Effector memory CD4-positive, alpha-beta T cell (primary cell): Measurements from ENCODE around the gene ASAP3.

ENCODE experiments used
- DNase-seq, 3 donors: peaks; one replicate each; pipeline ENCODE4 v3.0.0-alpha.2; 2020
- H3K27ac ChIP-seq: 2 replicates; pipeline ENCODE4 v1.7.0; 2013; ENCODE audit warnings: mild to moderate bottlenecking, low read length, moderate library complexity; ENCODE audit not compliant: insufficient read depth, poor library complexity, severe bottlenecking
- H3K27me3 ChIP-seq: replicated peaks from 2 replicates; pipeline ENCODE4 v1.7.0; 2013; ENCODE audit warnings: mild to moderate bottlenecking, low read length; ENCODE audit not compliant: insufficient read depth, control insufficient read depth, poor library complexity, severe bottlenecking
- H3K36me3 ChIP-seq: 2 replicates; pipeline ENCODE4 v1.7.0; 2013; ENCODE audit warnings: mild to moderate bottlenecking, low read length, moderate library complexity; ENCODE audit not compliant: control insufficient read depth, insufficient read depth
- H3K4me1 ChIP-seq: 2 replicates; pipeline ENCODE4 v1.7.0; 2013; ENCODE audit warnings: low read length, mild to moderate bottlenecking; ENCODE audit not compliant: control insufficient read depth, insufficient read depth, poor library complexity, severe bottlenecking
- H3K4me3 ChIP-seq: 2 replicates; pipeline ENCODE4 v1.7.0; 2013; ENCODE audit warnings: low read length, low read depth, mild to moderate bottlenecking; ENCODE audit not compliant: insufficient read depth, poor library complexity, severe bottlenecking
- H3K9me3 ChIP-seq: 2 replicates; pipeline ENCODE4 v1.7.0; 2013; ENCODE audit warnings: mild to moderate bottlenecking, low read length, moderate library complexity; ENCODE audit not compliant: control insufficient read depth

Gene ASAP3

DNA sequence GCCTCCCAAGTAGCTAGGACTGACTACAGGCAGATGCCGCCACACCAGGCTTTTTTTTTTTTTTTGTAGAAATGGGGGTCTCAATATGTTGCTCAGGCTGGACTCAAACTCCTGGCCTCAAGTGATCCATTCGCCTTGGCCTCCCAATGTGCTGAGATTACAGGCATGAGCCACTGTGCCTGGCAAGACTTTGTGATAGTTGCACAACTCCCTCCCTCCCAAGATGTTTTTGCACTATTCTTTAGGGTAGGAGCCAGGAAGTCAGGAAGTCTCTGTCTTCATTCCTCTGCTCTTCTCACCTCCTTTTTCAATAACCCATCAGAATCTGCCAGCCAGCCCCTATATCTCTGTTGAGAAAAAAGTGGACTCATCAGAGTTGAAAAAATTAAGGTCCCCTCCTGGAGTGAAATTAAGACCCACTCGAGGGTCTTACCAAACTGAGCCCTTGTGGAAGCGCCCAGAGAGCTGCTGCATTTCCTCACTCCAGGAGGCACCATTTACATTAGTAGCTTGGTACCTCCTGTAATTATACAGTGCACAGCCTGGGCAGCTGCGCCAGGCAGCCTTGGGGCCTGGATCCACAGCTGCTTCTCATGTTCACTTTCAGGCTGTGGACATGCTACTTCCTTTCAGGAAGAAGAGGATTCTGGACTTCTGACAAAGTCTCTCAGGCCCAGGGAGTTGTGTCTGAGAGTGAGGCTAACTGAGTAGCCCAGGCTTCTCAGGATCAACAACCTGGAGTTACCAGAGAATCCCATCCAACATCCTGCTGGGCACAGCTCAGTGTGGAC, 83.5 kb downstream of the ASAP3 start:
- Histone ChIP-seq H3K4me1 (peaks cover 5% of the 10 kb centered on the region), H3K27me3 (no peaks in the 10 kb centered on the region), H3K27ac (no peak overlapping the region), H3K4me3 (no peak overlapping the region), H3K9me3 (no peaks in the 10 kb centered on the region), H3K36me3 (peaks cover 4% of the 10 kb centered on the region)
- DNase-seq: no peak

DNA sequence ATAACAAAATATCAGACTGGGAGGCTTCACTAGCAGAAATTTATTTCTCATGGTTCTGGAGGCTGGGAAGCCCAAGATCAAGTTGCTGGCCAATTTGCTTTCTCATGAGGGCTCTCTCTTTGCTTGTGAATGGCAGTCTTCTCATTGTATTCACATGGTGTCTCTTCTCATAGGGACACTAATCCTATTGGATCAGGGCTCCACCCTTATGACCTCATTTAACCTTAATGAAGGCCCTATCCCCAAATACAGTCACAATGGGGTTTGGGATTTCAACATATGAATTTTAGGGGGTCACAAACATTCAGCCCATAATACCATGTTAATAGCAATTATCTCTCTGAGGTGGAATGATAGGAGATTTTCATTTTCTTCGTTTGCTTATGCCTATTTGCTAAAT, 84.8 kb downstream of the ASAP3 start:
- H3K27me3 ChIP-seq: no peaks in the 10 kb centered on the region
- no peak for DNase-seq
- H3K27ac ChIP-seq: no peak overlapping the region
- peaks cover 5% of the 10 kb centered on the region for H3K4me1 ChIP-seq
- H3K9me3 ChIP-seq: no peaks in the 10 kb centered on the region
- H3K4me3 ChIP-seq: no peak overlapping the region
- H3K36me3 ChIP-seq: peaks cover 4% of the 10 kb centered on the region

- H3K27ac ChIP-seq: no peak overlapping the region
- no peak overlapping the region for H3K4me3 ChIP-seq
- H3K4me1 ChIP-seq: no peaks in the 10 kb centered on the region
- H3K36me3 ChIP-seq: peaks cover 4% of the 10 kb centered on the region
- DNase-seq: no peak
- no peaks in the 10 kb centered on the region for H3K9me3 ChIP-seq
- no peaks in the 10 kb centered on the region for H3K27me3 ChIP-seq
Observed at GRCh38 chr1:23397908-23398307, 86.1 kb downstream of the ASAP3 start.

DNA sequence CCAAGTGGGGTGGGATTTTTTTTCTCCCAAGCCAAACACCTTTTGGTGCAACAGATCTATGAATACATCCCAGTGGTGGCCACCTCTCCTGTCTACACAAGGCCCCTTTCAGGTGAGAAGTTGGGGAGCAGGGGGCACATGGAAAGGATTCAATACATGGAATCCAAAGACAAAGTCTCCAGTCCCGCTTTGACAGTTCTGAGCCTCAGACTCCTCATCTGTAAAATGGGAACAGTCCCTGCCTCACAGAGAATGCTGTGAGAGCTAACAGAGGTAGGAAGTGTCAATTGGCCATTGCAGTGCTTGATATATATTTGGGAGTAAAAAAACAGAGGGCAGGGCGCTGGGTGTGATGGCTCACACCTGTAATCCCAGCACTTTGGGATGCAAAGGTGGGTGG, 87.6 kb downstream of the ASAP3 start:
- H3K4me1 ChIP-seq: no peaks in the 10 kb centered on the region
- no peaks in the 10 kb centered on the region for H3K36me3 ChIP-seq
- no peaks in the 10 kb centered on the region for H3K27me3 ChIP-seq
- H3K9me3 ChIP-seq: no peaks in the 10 kb centered on the region
- no peak overlapping the region for H3K27ac ChIP-seq
- H3K4me3 ChIP-seq: no peak overlapping the region
- no peak for DNase-seq

DNA sequence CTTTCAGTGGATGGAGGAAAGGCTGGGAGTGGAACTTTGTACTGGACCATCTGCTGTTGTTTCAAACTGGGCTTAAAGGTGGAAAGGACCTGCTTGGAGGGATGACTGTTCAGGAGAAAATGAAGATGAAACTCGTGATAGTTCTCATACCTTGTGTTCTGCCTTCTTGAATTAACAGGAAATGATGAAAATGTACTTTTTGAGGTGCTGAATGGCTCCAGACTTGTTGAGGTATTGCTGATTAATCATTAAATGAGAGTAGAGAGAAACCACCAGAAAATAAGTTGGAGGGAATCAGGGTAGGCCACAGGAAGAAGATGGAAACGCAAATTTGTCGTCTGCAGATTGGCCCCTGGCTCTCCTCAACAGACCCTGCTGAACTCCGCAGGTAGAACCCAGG, 88.1 kb downstream of the ASAP3 start:
- no peak for DNase-seq
- H3K27ac ChIP-seq: no peak overlapping the region
- no peak overlapping the region for H3K4me3 ChIP-seq
- no peaks in the 10 kb centered on the region for H3K9me3 ChIP-seq
- H3K36me3 ChIP-seq: no peaks in the 10 kb centered on the region
- H3K4me1 ChIP-seq: no peaks in the 10 kb centered on the region
- no peaks in the 10 kb centered on the region for H3K27me3 ChIP-seq

- no peaks in the 10 kb centered on the region for H3K9me3 ChIP-seq
- no peaks in the 10 kb centered on the region for H3K27me3 ChIP-seq
- no peaks in the 10 kb centered on the region for H3K36me3 ChIP-seq
- no peak overlapping the region for H3K4me3 ChIP-seq
- no peak overlapping the region for H3K27ac ChIP-seq
- DNase-seq: no peak
- no peaks in the 10 kb centered on the region for H3K4me1 ChIP-seq
Observed at GRCh38 chr1:23395154-23395724, 88.7 kb downstream of the ASAP3 start.

GRCh38 chr1:23394684-23395083, 89.3 kb downstream of the ASAP3 start:
- Histone ChIP-seq H3K4me3 (no peak overlapping the region), H3K9me3 (no peaks in the 10 kb centered on the region), H3K27me3 (no peaks in the 10 kb centered on the region), H3K36me3 (no peaks in the 10 kb centered on the region), H3K27ac (no peak overlapping the region), H3K4me1 (no peaks in the 10 kb centered on the region)
- no peak for DNase-seq

GRCh38 chr1:23394181-23394580, 89.8 kb downstream of the ASAP3 start:
- H3K36me3 ChIP-seq: no peaks in the 10 kb centered on the region
- no peak for DNase-seq
- no peak overlapping the region for H3K4me3 ChIP-seq
- H3K27me3 ChIP-seq: no peaks in the 10 kb centered on the region
- no peak overlapping the region for H3K27ac ChIP-seq
- no peaks in the 10 kb centered on the region for H3K9me3 ChIP-seq
- H3K4me1 ChIP-seq: no peaks in the 10 kb centered on the region

DNA sequence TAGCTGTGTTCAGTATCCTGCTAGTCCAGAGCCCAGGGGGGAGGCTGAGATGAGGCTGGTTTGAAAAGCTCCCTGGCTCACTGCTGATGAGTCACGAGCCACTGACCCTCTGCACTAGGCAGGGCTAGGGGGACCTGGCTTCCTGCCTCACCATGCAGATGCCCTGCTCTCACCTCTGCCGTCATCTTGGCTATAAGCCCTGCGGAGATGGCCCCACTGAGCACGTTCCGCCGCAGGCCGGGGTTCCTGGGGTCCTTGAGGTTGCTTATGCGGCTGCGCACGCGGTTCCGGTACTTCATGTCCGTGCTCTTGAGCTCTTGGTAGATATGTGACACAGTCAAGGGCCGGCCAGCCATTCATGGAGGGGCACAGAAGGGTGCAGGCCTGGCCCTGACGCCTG, 90.3 kb downstream of the ASAP3 start:
- Histone ChIP-seq H3K36me3 (no peaks in the 10 kb centered on the region), H3K9me3 (no peaks in the 10 kb centered on the region), H3K4me1 (no peaks in the 10 kb centered on the region), H3K27ac (no peak overlapping the region), H3K27me3 (no peaks in the 10 kb centered on the region), H3K4me3 (no peak overlapping the region)
- no peak for DNase-seq

DNA sequence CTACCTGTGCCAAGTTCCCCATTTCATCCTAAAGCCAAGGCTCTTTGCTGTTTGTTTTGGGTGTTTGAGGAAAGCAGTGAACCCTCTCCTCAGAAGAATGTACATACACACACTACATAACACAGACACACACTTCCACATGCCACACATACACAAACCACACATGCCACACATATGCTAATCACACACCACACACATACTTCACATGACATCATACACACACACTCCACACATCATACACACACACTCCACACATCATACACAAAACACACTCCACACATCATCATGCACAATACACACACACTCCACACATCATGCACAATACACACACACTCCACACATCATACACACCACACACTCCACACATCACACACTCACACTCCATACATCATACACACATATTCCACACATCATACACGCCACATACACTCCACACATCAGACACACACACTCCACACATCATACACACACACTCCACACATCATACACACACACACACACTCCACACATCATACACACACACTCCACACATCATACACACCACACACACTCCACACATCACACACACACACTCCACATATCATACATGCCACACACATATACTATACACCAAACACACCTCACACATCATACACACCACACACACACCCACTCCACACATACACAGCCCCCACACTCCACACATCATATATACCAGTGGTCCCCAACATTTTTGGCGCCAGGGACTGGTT, 91.7 kb downstream of the ASAP3 start:
- Histone ChIP-seq H3K27ac (no peak overlapping the region), H3K4me1 (no peaks in the 10 kb centered on the region), H3K36me3 (no peaks in the 10 kb centered on the region)

More for the DNA sequence above, 91.7 kb downstream of the ASAP3 start:
- H3K27me3 ChIP-seq: no peaks in the 10 kb centered on the region
- no peak for DNase-seq
- H3K9me3 ChIP-seq: no peaks in the 10 kb centered on the region
- H3K4me3 ChIP-seq: no peak overlapping the region
